ENCODE measurements around the gene CRIP2. TPM values are rescaled to one million over a fixed set of nuclear protein-coding genes. Genes with fewer than 3 reads are reported as not detected.
A peak's percentile ranks its signal among the peaks of the same experiment; 100 is the strongest.

CRIP2 gene
- total RNA-seq, 1 experiment from 2014 or later = 1.5 TPM

DNA sequence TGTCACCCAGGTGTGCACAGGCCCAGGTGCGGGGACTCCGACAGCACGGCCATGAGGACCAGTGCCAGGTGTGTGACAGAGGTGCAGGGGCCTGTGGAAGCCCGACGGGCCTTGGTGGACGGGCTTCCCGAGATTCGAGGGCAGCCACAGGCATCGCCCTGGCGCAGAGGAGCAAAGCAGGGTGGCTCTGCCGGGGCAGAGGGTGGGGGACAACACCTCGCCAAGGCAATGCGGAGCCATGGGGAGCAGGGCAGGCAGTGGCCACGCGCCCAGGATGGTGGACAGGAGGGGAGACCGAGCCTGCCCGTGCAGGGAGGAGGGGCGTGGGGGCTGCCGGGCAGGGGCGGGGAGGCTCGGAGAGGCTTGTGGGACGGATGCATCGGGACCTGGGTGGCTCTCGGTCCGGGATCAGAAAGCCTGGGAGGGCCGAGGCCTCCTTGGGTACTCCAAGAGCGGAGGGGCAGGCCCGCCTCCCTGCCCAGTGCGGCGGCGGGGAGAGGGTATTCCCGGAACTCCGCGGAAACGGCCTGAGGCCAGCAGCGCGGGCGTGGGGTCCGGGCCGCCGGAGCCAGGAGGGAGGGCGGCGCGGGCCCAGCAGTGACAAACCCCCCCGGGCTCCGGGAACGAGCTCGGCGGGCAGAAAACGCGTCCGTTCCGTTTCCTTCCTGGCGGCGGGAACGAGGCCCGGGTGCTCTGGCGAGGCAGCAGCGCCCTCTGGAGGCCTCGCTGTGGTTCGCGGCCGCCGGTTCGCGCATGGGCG lies 53.4 kb downstream of the CRIP2 start:
- DNase-seq = peak in 1 of 2 experiments; percentile 83
- Mint-ChIP-seq H3K27ac (ENCODE audit: unreplicated experiment) (no peak overlapping the region), H3K9me3 (ENCODE audit: unreplicated experiment) (no peaks in the 10 kb centered on the region), H3K27me3 (ENCODE audit: insufficient read depth, unreplicated experiment) (peaks cover 7% of the 10 kb centered on the region), H3K4me1 (ENCODE audit: low read depth, unreplicated experiment) (no peaks in the 10 kb centered on the region), H3K36me3 (ENCODE audit: insufficient read depth, unreplicated experiment) (peaks cover 5% of the 10 kb centered on the region), H3K4me3 (ENCODE audit: unreplicated experiment) (peak overlapping the region; percentile 62)
- no peaks in the 10 kb centered on the region for H3K27me3 ChIP-seq (replicated peaks; ENCODE audit: control insufficient read depth, insufficient read depth, low read length)
- peak overlapping the region; percentile 31 for H3K4me3 ChIP-seq (ENCODE audit: low read depth, low read length)
- H3K4me1 ChIP-seq = peaks cover 12% of the 10 kb centered on the region
- CTCF ChIA-PET = interaction anchor here (0.6 to 1.5 kb wide), 6 partner anchors 9 to 1288 kb away, joined by 4 to 11 read pairs (median 5); no protein-coding TSS in a partner anchor
- H3K9me3 ChIP-seq = no peaks in the 10 kb centered on the region
- POLR2A ChIA-PET = no interaction called here
- intact Hi-C loops (cut with micrococcal nuclease; ENCODE audit: unreplicated experiment) = loop anchor here (2.0 to 5.0 kb wide), 2 partner anchors 36 to 157 kb away; partner anchors contain the start of gene TEDC1
- no peaks in the 10 kb centered on the region for H3K36me3 ChIP-seq (ENCODE audit: control insufficient read depth, insufficient read depth, low read length)
- no TSS peak for BruUV-seq (replicated peaks)
- TF ChIP-seq, protein P1, sequence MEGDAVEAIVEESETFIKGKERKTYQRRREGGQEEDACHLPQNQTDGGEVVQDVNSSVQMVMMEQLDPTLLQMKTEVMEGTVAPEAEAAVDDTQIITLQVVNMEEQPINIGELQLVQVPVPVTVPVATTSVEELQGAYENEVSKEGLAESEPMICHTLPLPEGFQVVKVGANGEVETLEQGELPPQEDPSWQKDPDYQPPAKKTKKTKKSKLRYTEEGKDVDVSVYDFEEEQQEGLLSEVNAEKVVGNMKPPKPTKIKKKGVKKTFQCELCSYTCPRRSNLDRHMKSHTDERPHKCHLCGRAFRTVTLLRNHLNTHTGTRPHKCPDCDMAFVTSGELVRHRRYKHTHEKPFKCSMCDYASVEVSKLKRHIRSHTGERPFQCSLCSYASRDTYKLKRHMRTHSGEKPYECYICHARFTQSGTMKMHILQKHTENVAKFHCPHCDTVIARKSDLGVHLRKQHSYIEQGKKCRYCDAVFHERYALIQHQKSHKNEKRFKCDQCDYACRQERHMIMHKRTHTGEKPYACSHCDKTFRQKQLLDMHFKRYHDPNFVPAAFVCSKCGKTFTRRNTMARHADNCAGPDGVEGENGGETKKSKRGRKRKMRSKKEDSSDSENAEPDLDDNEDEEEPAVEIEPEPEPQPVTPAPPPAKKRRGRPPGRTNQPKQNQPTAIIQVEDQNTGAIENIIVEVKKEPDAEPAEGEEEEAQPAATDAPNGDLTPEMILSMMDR (IDR thresholded peaks at IDR 0.05; ENCODE audit: insufficient read depth in 1 of 2, low read depth in 1 of 2, low read length in 1 of 2, severe bottlenecking in 1 of 2, unreplicated experiment in 1 of 2) = peak; percentile 74 to 76

DNA sequence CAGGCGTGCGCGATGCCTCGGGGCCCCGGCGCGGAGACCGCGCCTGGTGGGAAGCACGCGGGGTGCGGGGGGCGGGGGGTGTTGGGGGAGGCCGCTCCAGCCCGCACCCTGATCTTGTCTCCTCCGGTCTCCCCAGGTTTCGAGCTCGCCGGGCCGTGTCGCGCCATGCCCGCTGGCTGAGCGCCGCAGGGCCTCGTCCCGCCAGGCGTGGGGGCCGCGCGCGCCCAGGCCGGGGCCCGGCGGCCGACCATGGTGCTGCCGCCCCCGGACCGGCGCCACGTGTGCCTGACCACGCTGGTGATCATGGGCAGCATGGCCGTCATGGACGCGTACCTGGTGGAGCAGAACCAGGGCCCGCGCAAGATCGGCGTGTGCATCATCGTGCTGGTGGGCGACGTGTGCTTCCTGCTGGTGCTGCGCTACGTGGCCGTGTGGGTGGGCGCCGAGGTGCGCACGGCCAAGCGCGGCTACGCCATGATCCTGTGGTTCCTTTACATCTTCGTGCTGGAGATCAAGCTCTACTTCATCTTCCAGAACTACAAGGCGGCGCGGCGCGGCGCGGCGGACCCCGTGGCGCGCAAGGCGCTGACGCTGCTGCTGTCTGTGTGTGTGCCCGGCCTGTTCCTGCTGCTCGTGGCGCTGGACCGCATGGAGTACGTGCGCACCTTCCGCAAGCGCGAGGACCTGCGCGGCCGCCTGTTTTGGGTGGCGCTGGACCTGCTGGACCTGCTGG lies 54.1 kb downstream of the CRIP2 start:
- peak overlapping the region; percentile 38 for H3K4me3 Mint-ChIP-seq (ENCODE audit: unreplicated experiment)
- no TSS peak for BruUV-seq (replicated peaks)
- DNase-seq = no peak
- H3K36me3 Mint-ChIP-seq (ENCODE audit: insufficient read depth, unreplicated experiment) = peaks cover 5% of the 10 kb centered on the region
- Histone ChIP-seq H3K36me3 (ENCODE audit: control insufficient read depth, insufficient read depth, low read length) (no peaks in the 10 kb centered on the region), H3K4me1 (peaks cover 12% of the 10 kb centered on the region), H3K27me3 (replicated peaks; ENCODE audit: control insufficient read depth, insufficient read depth, low read length) (no peaks in the 10 kb centered on the region), H3K4me3 (ENCODE audit: low read depth, low read length) (no peak overlapping the region), H3K9me3 (no peaks in the 10 kb centered on the region)
- TF ChIP-seq, protein P1 (IDR thresholded peaks at IDR 0.05; ENCODE audit: insufficient read depth in 1 of 2, low read depth in 1 of 2, low read length in 1 of 2, severe bottlenecking in 1 of 2, unreplicated experiment in 1 of 2) = no peak
- peaks cover 7% of the 10 kb centered on the region for H3K27me3 Mint-ChIP-seq (ENCODE audit: insufficient read depth, unreplicated experiment)
- H3K27ac Mint-ChIP-seq (ENCODE audit: unreplicated experiment) = no peak overlapping the region
- no peaks in the 10 kb centered on the region for H3K4me1 Mint-ChIP-seq (ENCODE audit: low read depth, unreplicated experiment)
- ChIA-PET POLR2A (no interaction called here), CTCF (interaction anchor here (0.6 to 1.5 kb wide), 6 partner anchors 9 to 1287 kb away, joined by 4 to 11 read pairs (median 5); no protein-coding TSS in a partner anchor)
- intact Hi-C loops (cut with micrococcal nuclease; ENCODE audit: unreplicated experiment) = loop anchor here (2.0 to 5.0 kb wide), 2 partner anchors 36 to 158 kb away; partner anchors contain the start of gene TEDC1
- no peaks in the 10 kb centered on the region for H3K9me3 Mint-ChIP-seq (ENCODE audit: unreplicated experiment)

DNA sequence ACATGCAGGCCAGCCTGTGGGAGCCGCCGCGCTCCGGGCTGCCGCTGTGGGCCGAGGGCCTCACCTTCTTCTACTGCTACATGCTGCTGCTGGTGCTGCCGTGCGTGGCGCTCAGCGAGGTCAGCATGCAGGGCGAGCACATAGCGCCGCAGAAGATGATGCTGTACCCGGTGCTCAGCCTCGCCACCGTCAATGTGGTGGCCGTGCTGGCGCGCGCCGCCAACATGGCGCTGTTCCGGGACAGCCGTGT lies 54.6 kb downstream of the CRIP2 start:
- DNase-seq = no peak
- Mint-ChIP-seq H3K36me3 (ENCODE audit: insufficient read depth, unreplicated experiment) (peaks cover 5% of the 10 kb centered on the region), H3K27ac (ENCODE audit: unreplicated experiment) (no peak overlapping the region), H3K27me3 (ENCODE audit: insufficient read depth, unreplicated experiment) (peaks cover 9% of the 10 kb centered on the region), H3K4me3 (ENCODE audit: unreplicated experiment) (peak overlapping the region; percentile 38), H3K9me3 (ENCODE audit: unreplicated experiment) (no peaks in the 10 kb centered on the region), H3K4me1 (ENCODE audit: low read depth, unreplicated experiment) (no peaks in the 10 kb centered on the region)
- intact Hi-C loops (cut with micrococcal nuclease; ENCODE audit: unreplicated experiment) = loop anchor here (2.0 to 5.0 kb wide), 2 partner anchors 37 to 158 kb away; partner anchors contain the start of gene TEDC1
- ChIA-PET POLR2A (no interaction called here), CTCF (no interaction called here)
- no peak overlapping the region for H3K4me3 ChIP-seq (ENCODE audit: low read depth, low read length)
- no peaks in the 10 kb centered on the region for H3K36me3 ChIP-seq (ENCODE audit: control insufficient read depth, insufficient read depth, low read length)
- no peaks in the 10 kb centered on the region for H3K27me3 ChIP-seq (replicated peaks; ENCODE audit: control insufficient read depth, insufficient read depth, low read length)
- H3K9me3 ChIP-seq = no peaks in the 10 kb centered on the region
- no TSS peak for BruUV-seq (replicated peaks)
- TF ChIP-seq, protein P1 (IDR thresholded peaks at IDR 0.05; ENCODE audit: insufficient read depth in 1 of 2, low read depth in 1 of 2, low read length in 1 of 2, severe bottlenecking in 1 of 2, unreplicated experiment in 1 of 2) = no peak
- peaks cover 12% of the 10 kb centered on the region for H3K4me1 ChIP-seq

Other genes with a start within 250 kb of the CRIP2 start
- gene BTBD6, start 226.3 kb upstream of the CRIP2 start, total RNA-seq (2022) = 22.7 and 25.3 TPM in 2 replicates
- 41.6 and 43.6 TPM in 2 replicates for gene BRF1, start 173.8 kb upstream of the CRIP2 start, total RNA-seq (2022)
- gene PACS2, start 160.1 kb upstream of the CRIP2 start, total RNA-seq (2022) = 58.1 and 60.0 TPM in 2 replicates
- gene TEX22, start 76.3 kb upstream of the CRIP2 start, total RNA-seq (2022) = 0.86 and 0.91 TPM in 2 replicates
- gene MTA1, start 55.0 kb upstream of the CRIP2 start, total RNA-seq (2022) = 158 and 167 TPM in 2 replicates
- gene CRIP1, start 12.1 kb downstream of the CRIP2 start, total RNA-seq (2022) = 46.0 and 75.1 TPM in 2 replicates
- gene TEDC1, start 16.4 kb downstream of the CRIP2 start, total RNA-seq (2022) = 30.3 and 30.8 TPM in 2 replicates
- 0.28 TPM in 1 of 2 replicates, not detected in the other for gene TMEM121, start 51.8 kb downstream of the CRIP2 start, total RNA-seq (2022)